CD14-positive monocyte (primary cell): ENCODE measurements around the gene TDP1. TPM values are rescaled to one million over a fixed set of nuclear protein-coding genes. Genes with fewer than 3 reads are reported as not detected.
A peak's percentile ranks its signal among the peaks of the same experiment; 100 is the strongest.

Experiments
- DNase-seq, 3 donors: peaks; one replicate each; pipeline ENCODE4 v3.0.0-alpha.2; 2011 to 2022
- H2AFZ ChIP-seq: 2 replicates; pipeline ENCODE4 v1.6.0; 2012; ENCODE audit warnings: mild to moderate bottlenecking, low read depth, low read length, inconsistent platforms; ENCODE audit not compliant: insufficient read depth, poor library complexity, severe bottlenecking
- H3K27ac ChIP-seq, 2 donors: 1 replicate in 1 of 2; 2 replicates in 1 of 2; pipeline ENCODE4 v1.5.1; 2012 to 2013; ENCODE audit warnings: low read length in 2 of 2, control low read depth in 1 of 2, inconsistent platforms in 1 of 2, low read depth in 1 of 2, mild to moderate bottlenecking in 1 of 2
- H3K27me3 ChIP-seq, 2 donors: one replicate each; pipeline versions ENCODE4 v1.6.0 to v1.6.1; 2011 to 2013; ENCODE audit warnings: low read length in 2 of 2; ENCODE audit not compliant: control insufficient read depth in 2 of 2, insufficient read depth in 2 of 2
- H3K36me3 ChIP-seq, 2 donors: replicated peaks in 1 of 2; 1 replicate in 1 of 2; 2 replicates in 1 of 2; pipeline versions ENCODE4 v1.5.1 to v1.6.1; 2012 to 2013; ENCODE audit warnings: low read length in 2 of 2, control low read depth in 1 of 2, inconsistent platforms in 1 of 2, mild to moderate bottlenecking in 1 of 2; ENCODE audit not compliant: insufficient read depth in 2 of 2, control insufficient read depth in 1 of 2
- H3K4me1 ChIP-seq, 2 donors: 1 replicate in 1 of 2; 2 replicates in 1 of 2; pipeline versions ENCODE4 v1.5.1 to v1.6.1; 2012 to 2013; ENCODE audit warnings: low read length in 2 of 2, control low read depth in 1 of 2, inconsistent platforms in 1 of 2, mild to moderate bottlenecking in 1 of 2, moderate library complexity in 1 of 2; ENCODE audit not compliant: insufficient read depth in 2 of 2, control insufficient read depth in 1 of 2
- H3K4me2 ChIP-seq: replicated peaks from 2 replicates; pipeline ENCODE3; 2012; ENCODE audit warnings: low read length, moderate library complexity, mild to moderate bottlenecking; ENCODE audit not compliant: poor library complexity, severe bottlenecking; ENCODE audit errors: extremely low read depth
- H3K4me3 ChIP-seq, 3 experiments: fragments of 200-600 bp in 1 of 3; sonication (generic) in 1 of 3; replicated peaks in 1 of 3; 1 replicate in 2 of 3; 2 replicates in 1 of 3; pipeline ENCODE4 v1.5.1; 2011 to 2013; ENCODE audit warnings: low read length in 3 of 3, mild to moderate bottlenecking in 3 of 3, control low read depth in 2 of 3, low read depth in 2 of 3, inconsistent platforms in 1 of 3, moderate library complexity in 1 of 3
- H3K79me2 ChIP-seq: 2 replicates; pipeline ENCODE4 v1.6.0; 2012; ENCODE audit warnings: mild to moderate bottlenecking, control low read depth, inconsistent platforms, low read length, moderate library complexity; ENCODE audit not compliant: insufficient read depth
- H3K9ac ChIP-seq: 2 replicates; pipeline ENCODE4 v1.6.0; 2017; ENCODE audit warnings: low read length, mild to moderate bottlenecking; ENCODE audit not compliant: insufficient read depth, poor library complexity, severe bottlenecking
- H3K9me3 ChIP-seq, 2 donors: replicated peaks in 1 of 2; 1 replicate in 1 of 2; 2 replicates in 1 of 2; pipeline versions ENCODE4 v1.5.1 to v1.6.1; 2012 to 2013; ENCODE audit warnings: low read length in 2 of 2, control low read depth in 1 of 2; ENCODE audit not compliant: control insufficient read depth in 1 of 2, insufficient read depth in 1 of 2
- H4K20me1 ChIP-seq: 2 replicates; pipeline ENCODE4 v1.6.0; 2012; ENCODE audit warnings: mild to moderate bottlenecking, low read length, control low read depth, moderate library complexity; ENCODE audit not compliant: insufficient read depth
- H3K27ac Mint-ChIP-seq, 7 donors: one replicate each; pipeline ENCODE4 v1.8.0; 2020; ENCODE audit warnings: mild to moderate bottlenecking in 7 of 7, mixed read lengths in 7 of 7, moderate library complexity in 6 of 7, inconsistent platforms in 2 of 7
- H3K27me3 Mint-ChIP-seq, 3 donors: one replicate each; pipeline ENCODE4 v1.8.0; 2021 to 2022; ENCODE audit warnings: low read depth in 3 of 3, mild to moderate bottlenecking in 3 of 3, mixed read lengths in 3 of 3, moderate library complexity in 3 of 3, inconsistent platforms in 1 of 3
- H3K36me3 Mint-ChIP-seq, 2 donors: one replicate each; pipeline ENCODE4 v1.8.0; 2020; ENCODE audit warnings: mixed read lengths in 2 of 2, inconsistent platforms in 1 of 2, mild to moderate bottlenecking in 1 of 2
- H3K4me1 Mint-ChIP-seq: one replicate; pipeline ENCODE4 v1.8.0; 2020; ENCODE audit warnings: mild to moderate bottlenecking, mixed read lengths
- H3K4me3 Mint-ChIP-seq, 2 donors: one replicate each; pipeline ENCODE4 v1.8.0; 2020; ENCODE audit warnings: mild to moderate bottlenecking in 2 of 2, mixed read lengths in 2 of 2, moderate library complexity in 1 of 2
- H3K9me3 Mint-ChIP-seq, 7 donors: one replicate each; pipeline ENCODE4 v1.8.0; 2020 to 2022; ENCODE audit warnings: mixed read lengths in 7 of 7, mild to moderate bottlenecking in 6 of 7, moderate library complexity in 6 of 7, inconsistent platforms in 2 of 7
- CTCF ChIP-seq: fragments of 200-600 bp; IDR thresholded peaks from one replicate; pipeline ENCODE4 v1.8.0; 2022; ENCODE audit warnings: antibody characterized with exemption, mild to moderate bottlenecking
- WGBS: methylation state at CpG from one replicate; pipeline ENCODE4 v1.1.5; 2013; ENCODE audit warnings: missing lambda C conversion rate; ENCODE audit not compliant: insufficient coverage; 5-methylcytosine and 5-hydroxymethylcytosine counted together
- intact Hi-C, 2 donors: fragments of 100-400 bp; cut with micrococcal nuclease; formaldehyde crosslinking; loops; one replicate each; pipeline versions ENCODE4 v1.15.0 to v1.15.1; 2023
- polyA plus RNA-seq, 3 donors: library from polyadenylated mRNA; depleted of rRNA in 1 of 3; unstranded in 2 of 3; stranded (reverse) in 1 of 3; fragments of 300-500 nt in 2 of 3; fragments of >200 nt in 1 of 3; fragmentation: Illumina TruSeq in 2 of 3; gene quantifications; 1 replicate in 2 of 3; 2 replicates in 1 of 3; pipeline ENCODE4 v1.2.3, GENCODE V29; 2012 to 2021

Gene TDP1
- polyA plus RNA-seq, 3 donors: 9.2 to 13.4 (median 10.6) TPM

GRCh38 chr14:89911010-89911919 is 44.5 kb upstream of the TDP1 start:
- Histone ChIP-seq H2AFZ (no peak overlapping the region), H3K4me3 (no peak overlapping the region), H3K36me3 (no peaks in the 10 kb centered on the region), H3K4me1 (peaks cover 5 to 15% of the 10 kb centered on the region in 2 donors), H3K9me3 (no peaks in the 10 kb centered on the region), H3K27me3 (no peaks in the 10 kb centered on the region), H3K27ac (no peak overlapping the region), H3K9ac (no peak overlapping the region), H3K4me2 (no peak overlapping the region), H4K20me1 (no peaks in the 10 kb centered on the region), H3K79me2 (no peaks in the 10 kb centered on the region)
- no peak for TF ChIP-seq CTCF
- WGBS: 77% methylated on average over 5 of the region's 11 CpGs
- H3K4me1 Mint-ChIP-seq: peaks cover 12% of the 10 kb centered on the region
- H3K27me3 Mint-ChIP-seq: peaks cover 0 to 3% (median 2%) of the 10 kb centered on the region in 3 donors
- peak overlapping the region in 6 of 7 donors; percentile 16 to 99 (median 96) for H3K27ac Mint-ChIP-seq
- intact Hi-C loops: loop anchor here (10.0 kb wide), 4 partner anchors 296 to 886 kb away; partner anchors contain the start of gene FOXN3 (in 1 of the 2)
- DNase-seq: peak; percentile 40 to 63 (median 48)
- H3K4me3 Mint-ChIP-seq: no peak overlapping the region
- H3K36me3 Mint-ChIP-seq: peaks cover 2% of the 10 kb centered on the region in 2 donors
- H3K9me3 Mint-ChIP-seq: peaks cover 0 to 2% (median 0%) of the 10 kb centered on the region in 7 donors

- Histone ChIP-seq H2AFZ (no peak overlapping the region), H3K4me2 (no peak overlapping the region), H3K36me3 (no peaks in the 10 kb centered on the region), H3K4me1 (peaks cover 5 to 15% of the 10 kb centered on the region in 2 donors), H3K4me3 (no peak overlapping the region), H3K27ac (peak overlapping the region in 1 of 2 donors; percentile 73), H3K27me3 (no peaks in the 10 kb centered on the region), H3K79me2 (no peaks in the 10 kb centered on the region), H3K9ac (peak overlapping the region; percentile 16), H4K20me1 (no peaks in the 10 kb centered on the region), H3K9me3 (no peaks in the 10 kb centered on the region)
- peaks cover 12% of the 10 kb centered on the region for H3K4me1 Mint-ChIP-seq
- H3K36me3 Mint-ChIP-seq: peaks cover 2% of the 10 kb centered on the region in 2 donors
- no peak for TF ChIP-seq CTCF
- peaks cover 0 to 2% (median 0%) of the 10 kb centered on the region in 7 donors for H3K9me3 Mint-ChIP-seq
- DNase-seq: peak in 2 of 3 donors; percentile 3 to 8
- H3K4me3 Mint-ChIP-seq: peak overlapping the region in 1 of 2 donors; percentile 30
- WGBS: no CpG with 5 or more reads among the region's 2 CpGs
- peaks cover 0 to 4% (median 2%) of the 10 kb centered on the region in 3 donors for H3K27me3 Mint-ChIP-seq
- intact Hi-C loops: loop anchor here (10.0 kb wide), 4 partner anchors 297 to 887 kb away; partner anchors contain the start of gene FOXN3 (in 1 of the 2)
- H3K27ac Mint-ChIP-seq: peak overlapping the region; percentile 88 to 99 (median 98)
Measured at GRCh38 chr14:89912221-89912620, 43.5 kb upstream of the TDP1 start.
